Measurements from ENCODE around the gene PBX1.

The PBX1 gene

DNA sequence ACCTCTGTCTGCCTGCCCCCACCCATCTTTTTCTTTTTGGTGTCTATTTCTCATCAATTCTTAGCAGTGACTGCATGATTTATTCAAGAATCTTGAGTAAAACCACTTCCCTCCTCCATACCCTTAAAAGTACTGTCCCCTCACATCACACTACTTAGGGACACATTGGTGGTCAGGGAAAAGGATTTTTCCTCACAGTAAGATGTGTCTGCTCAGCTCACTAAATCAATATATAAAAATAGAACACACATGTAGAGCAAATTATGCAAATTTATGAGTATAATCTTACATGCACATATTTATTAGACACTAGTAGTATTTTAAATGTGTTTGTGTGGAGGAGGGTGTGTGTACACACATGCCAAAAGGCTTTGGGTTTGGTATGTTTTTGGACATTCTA, 202.0 kb downstream of the PBX1 start:
- Histone ChIP-seq H3K27me3 (ENCODE audit: control insufficient read depth, low read length) (no peaks in the 10 kb centered on the region), H3K79me2 (ENCODE audit: control insufficient read depth, low read length) (no peaks in the 10 kb centered on the region), H3K4me3 (ENCODE audit: low read length) (no peak overlapping the region), H3F3A (ENCODE audit: control insufficient read depth, insufficient read depth) (no peaks in the 10 kb centered on the region), H3K9me2 (replicated peaks; ENCODE audit: control insufficient read depth, low read length) (no peaks in the 10 kb centered on the region), H3K36me3 (ENCODE audit: control insufficient read depth, low read length) (no peaks in the 10 kb centered on the region), H3K4me1 (ENCODE audit: control insufficient read depth, low read length) (no peaks in the 10 kb centered on the region), H3K4me2 (ENCODE audit: low read length) (no peak overlapping the region), H4K20me1 (ENCODE audit: control insufficient read depth, insufficient read depth, low read depth, low read length) (no peaks in the 10 kb centered on the region), H3K27ac (ENCODE audit: low read depth, low read length) (no peak overlapping the region), H3K9me3 (ENCODE audit: control insufficient read depth, insufficient read depth, low read length) (no peaks in the 10 kb centered on the region)
- TF ChIP-seq CTCF (IDR thresholded peaks at IDR 0.05; ENCODE audit: low read depth, low read length, poor library complexity, severe bottlenecking) = no peak
- TF ChIP-seq EZH2phosphoT487 (IDR thresholded peaks at IDR 0.05; ENCODE audit: borderline replicate concordance, low read length) = no peak

DNA sequence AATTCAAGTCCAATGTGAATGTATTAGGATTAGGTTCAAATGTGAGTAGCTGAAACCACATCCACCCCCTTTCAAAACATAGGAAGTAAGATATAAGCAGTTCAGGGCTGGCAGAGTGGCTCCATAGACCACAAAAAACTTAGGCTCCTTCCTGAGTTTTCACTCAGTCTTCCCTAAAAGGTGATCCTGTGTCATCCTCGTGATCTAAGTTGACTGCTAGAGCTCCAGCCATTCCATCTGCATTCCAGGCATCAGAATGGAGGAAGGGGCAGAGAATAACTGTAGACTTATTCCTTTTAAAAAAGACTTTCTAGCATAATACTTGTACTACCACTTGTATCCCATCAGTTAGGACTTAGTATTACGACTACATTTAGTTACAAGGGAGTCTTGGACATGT, 204.1 kb downstream of the PBX1 start:
- no peak overlapping the region for H3K4me3 ChIP-seq (ENCODE audit: low read length)
- no peak overlapping the region for H3K4me2 ChIP-seq (ENCODE audit: low read length)
- no peaks in the 10 kb centered on the region for H4K20me1 ChIP-seq (ENCODE audit: control insufficient read depth, insufficient read depth, low read depth, low read length)
- no peak overlapping the region for H3K27ac ChIP-seq (ENCODE audit: low read depth, low read length)
- H3F3A ChIP-seq (ENCODE audit: control insufficient read depth, insufficient read depth) = no peaks in the 10 kb centered on the region
- no peaks in the 10 kb centered on the region for H3K9me2 ChIP-seq (replicated peaks; ENCODE audit: control insufficient read depth, low read length)
- H3K9me3 ChIP-seq (ENCODE audit: control insufficient read depth, insufficient read depth, low read length) = no peaks in the 10 kb centered on the region
- H3K27me3 ChIP-seq (ENCODE audit: control insufficient read depth, low read length) = no peaks in the 10 kb centered on the region
- TF ChIP-seq CTCF (IDR thresholded peaks at IDR 0.05; ENCODE audit: low read depth, low read length, poor library complexity, severe bottlenecking) (no peak), EZH2phosphoT487 (IDR thresholded peaks at IDR 0.05; ENCODE audit: borderline replicate concordance, low read length) (no peak)
- no peaks in the 10 kb centered on the region for H3K4me1 ChIP-seq (ENCODE audit: control insufficient read depth, low read length)
- no peaks in the 10 kb centered on the region for H3K36me3 ChIP-seq (ENCODE audit: control insufficient read depth, low read length)
- no peaks in the 10 kb centered on the region for H3K79me2 ChIP-seq (ENCODE audit: control insufficient read depth, low read length)

GRCh38 chr1:164764333-164764732, 205.3 kb downstream of the PBX1 start:
- Histone ChIP-seq H3K27me3 (ENCODE audit: control insufficient read depth, low read length) (no peaks in the 10 kb centered on the region), H4K20me1 (ENCODE audit: control insufficient read depth, insufficient read depth, low read depth, low read length) (no peaks in the 10 kb centered on the region), H3F3A (ENCODE audit: control insufficient read depth, insufficient read depth) (no peaks in the 10 kb centered on the region), H3K27ac (ENCODE audit: low read depth, low read length) (no peak overlapping the region), H3K9me3 (ENCODE audit: control insufficient read depth, insufficient read depth, low read length) (no peaks in the 10 kb centered on the region), H3K36me3 (ENCODE audit: control insufficient read depth, low read length) (no peaks in the 10 kb centered on the region), H3K9me2 (replicated peaks; ENCODE audit: control insufficient read depth, low read length) (no peaks in the 10 kb centered on the region), H3K79me2 (ENCODE audit: control insufficient read depth, low read length) (no peaks in the 10 kb centered on the region), H3K4me2 (ENCODE audit: low read length) (no peak overlapping the region), H3K4me3 (ENCODE audit: low read length) (no peak overlapping the region), H3K4me1 (ENCODE audit: control insufficient read depth, low read length) (no peaks in the 10 kb centered on the region)
- no peak for TF ChIP-seq EZH2phosphoT487 (IDR thresholded peaks at IDR 0.05; ENCODE audit: borderline replicate concordance, low read length)
- TF ChIP-seq CTCF (IDR thresholded peaks at IDR 0.05; ENCODE audit: low read depth, low read length, poor library complexity, severe bottlenecking) = no peak

- Histone ChIP-seq H4K20me1 (ENCODE audit: control insufficient read depth, insufficient read depth, low read depth, low read length) (no peaks in the 10 kb centered on the region), H3K9me2 (replicated peaks; ENCODE audit: control insufficient read depth, low read length) (no peaks in the 10 kb centered on the region), H3K36me3 (ENCODE audit: control insufficient read depth, low read length) (no peaks in the 10 kb centered on the region), H3K4me3 (ENCODE audit: low read length) (no peak overlapping the region), H3K79me2 (ENCODE audit: control insufficient read depth, low read length) (no peaks in the 10 kb centered on the region), H3F3A (ENCODE audit: control insufficient read depth, insufficient read depth) (no peaks in the 10 kb centered on the region), H3K9me3 (ENCODE audit: control insufficient read depth, insufficient read depth, low read length) (no peaks in the 10 kb centered on the region), H3K4me2 (ENCODE audit: low read length) (no peak overlapping the region), H3K4me1 (ENCODE audit: control insufficient read depth, low read length) (no peaks in the 10 kb centered on the region), H3K27me3 (ENCODE audit: control insufficient read depth, low read length) (no peaks in the 10 kb centered on the region), H3K27ac (ENCODE audit: low read depth, low read length) (no peak overlapping the region)
- TF ChIP-seq CTCF (IDR thresholded peaks at IDR 0.05; ENCODE audit: low read depth, low read length, poor library complexity, severe bottlenecking) (no peak), EZH2phosphoT487 (IDR thresholded peaks at IDR 0.05; ENCODE audit: borderline replicate concordance, low read length) (no peak)
Measured at GRCh38 chr1:164765557-164765956, 206.6 kb downstream of the PBX1 start.

Data from DOHH2 (cell line).